GM12878 (cell line): ENCODE measurements around the gene ADM.

Experiments
- CHD4 ChIP-seq: fragments of 200-600 bp; sonication (generic); IDR thresholded peaks from 2 replicates; pipeline ENCODE4 v1.6.1; 2016; ENCODE audit warnings: mild to moderate bottlenecking
- EZH2 ChIP-seq: IDR thresholded peaks from 2 replicates; pipeline ENCODE4 v1.6.1; 2012; ENCODE audit warnings: low read depth, mild to moderate bottlenecking, control low read depth, inconsistent platforms, low read length, borderline replicate concordance; ENCODE audit not compliant: control insufficient read depth
- PAX5 ChIP-seq: IDR thresholded peaks from 2 replicates; pipeline ENCODE4 v1.6.1; 2011; ENCODE audit warnings: low read depth, low read length, borderline replicate concordance
- POLR2A ChIP-seq: IDR thresholded peaks from 2 replicates; pipeline ENCODE4 v1.6.1; 2011; ENCODE audit warnings: low read depth, mild to moderate bottlenecking, low read length
- SPI1 ChIP-seq: IDR thresholded peaks from 2 replicates; pipeline ENCODE4 v1.6.1; 2011; ENCODE audit warnings: low read depth, mild to moderate bottlenecking, low read length, moderate library complexity, borderline replicate concordance; ENCODE audit not compliant: insufficient read depth
- ZNF24 ChIP-seq: fragments of 450-650 bp; IDR thresholded peaks from 2 replicates; pipeline ENCODE4 v1.6.1; 2017; ENCODE audit warnings: antibody characterized with exemption, mild to moderate bottlenecking
- TF ChIP-seq, protein P1 (sequence below), 3 experiments: IDR thresholded peaks in 2 of 3; conservative IDR thresholded peaks in 1 of 3; 2 replicates each; pipeline ENCODE4 v1.5.1; 2011; ENCODE audit warnings: low read depth in 3 of 3, low read length in 3 of 3, mild to moderate bottlenecking in 3 of 3, control low read depth in 2 of 3, moderate library complexity in 2 of 3, inconsistent platforms in 1 of 3, mixed read lengths in 1 of 3; ENCODE audit not compliant: control insufficient read depth in 2 of 3, insufficient read depth in 1 of 3; ENCODE audit errors: extremely low read depth in 1 of 3

DNA sequence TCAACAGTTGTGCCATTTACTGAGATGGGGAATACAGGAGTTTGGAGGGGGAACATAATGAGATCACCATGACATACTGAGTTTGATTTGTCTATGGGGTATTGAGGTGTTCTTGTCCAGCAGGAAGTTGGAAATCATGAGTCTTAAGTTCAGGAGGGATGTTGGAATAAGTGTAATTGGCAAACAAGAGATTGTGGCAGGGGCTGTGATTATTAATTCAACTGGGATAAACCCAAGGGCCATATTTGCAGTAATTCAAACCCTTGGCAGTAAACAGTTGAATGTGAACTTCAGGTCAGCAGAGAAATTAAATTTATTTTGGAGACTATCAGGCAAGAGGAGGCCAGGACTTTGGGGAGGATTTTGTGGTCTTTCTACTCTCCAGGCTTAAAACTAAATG, 33.4 kb downstream of the ADM start:
- TF ChIP-seq, protein P1, sequence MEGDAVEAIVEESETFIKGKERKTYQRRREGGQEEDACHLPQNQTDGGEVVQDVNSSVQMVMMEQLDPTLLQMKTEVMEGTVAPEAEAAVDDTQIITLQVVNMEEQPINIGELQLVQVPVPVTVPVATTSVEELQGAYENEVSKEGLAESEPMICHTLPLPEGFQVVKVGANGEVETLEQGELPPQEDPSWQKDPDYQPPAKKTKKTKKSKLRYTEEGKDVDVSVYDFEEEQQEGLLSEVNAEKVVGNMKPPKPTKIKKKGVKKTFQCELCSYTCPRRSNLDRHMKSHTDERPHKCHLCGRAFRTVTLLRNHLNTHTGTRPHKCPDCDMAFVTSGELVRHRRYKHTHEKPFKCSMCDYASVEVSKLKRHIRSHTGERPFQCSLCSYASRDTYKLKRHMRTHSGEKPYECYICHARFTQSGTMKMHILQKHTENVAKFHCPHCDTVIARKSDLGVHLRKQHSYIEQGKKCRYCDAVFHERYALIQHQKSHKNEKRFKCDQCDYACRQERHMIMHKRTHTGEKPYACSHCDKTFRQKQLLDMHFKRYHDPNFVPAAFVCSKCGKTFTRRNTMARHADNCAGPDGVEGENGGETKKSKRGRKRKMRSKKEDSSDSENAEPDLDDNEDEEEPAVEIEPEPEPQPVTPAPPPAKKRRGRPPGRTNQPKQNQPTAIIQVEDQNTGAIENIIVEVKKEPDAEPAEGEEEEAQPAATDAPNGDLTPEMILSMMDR (IDR thresholded peaks at IDR 0.05 in 2 of 3, conservative IDR thresholded peaks at IDR 0.05 in 1 of 3; ENCODE audit: control insufficient read depth in 2 of 3, extremely low read depth in 1 of 3, insufficient read depth in 1 of 3, low read depth in 3 of 3, low read length in 3 of 3) = no peak
- TF ChIP-seq ZNF24 (no peak), EZH2 (no peak), CHD4 (no peak), POLR2A (no peak), SPI1 (no peak), PAX5 (no peak)
